Measurements from ENCODE around the gene ADK. TPM values are rescaled to one million over a fixed set of nuclear protein-coding genes. Genes with fewer than 3 reads are reported as not detected.

The ADK gene
- polyA plus RNA-seq, 1 donor (not counting 4 experiments of a cell fraction or from before 2014, with no cell fraction given) = 139 TPM

- Histone ChIP-seq H3K4me1 (ENCODE audit: control insufficient read depth, extremely low read depth, insufficient read depth, low read length) (peaks cover 10% of the 10 kb centered on the region), H3K9me1 (ENCODE audit: control insufficient read depth, extremely low read depth, insufficient read depth, low read length) (no peaks in the 10 kb centered on the region), H3K27me3 (ENCODE audit: control insufficient read depth, extremely low read depth, insufficient read depth, low read length) (no peaks in the 10 kb centered on the region), H3K9ac (ENCODE audit: control insufficient read depth, extremely low read depth, insufficient read depth, low read length) (no peak overlapping the region), H3K27ac (ENCODE audit: control insufficient read depth, insufficient read depth, low read length) (no peak overlapping the region), H2AFZ (ENCODE audit: control insufficient read depth, low read length) (no peak overlapping the region), H3K9me3 (ENCODE audit: control insufficient read depth, low read depth, low read length) (no peaks in the 10 kb centered on the region), H3K36me3 (ENCODE audit: control insufficient read depth in 2 of 2, extremely low read depth in 1 of 2, insufficient read depth in 2 of 2, low read length in 2 of 2) (peaks cover 2% of the 10 kb centered on the region in 2 experiments), H4K20me1 (ENCODE audit: control insufficient read depth, extremely low read depth, insufficient read depth, low read length) (no peaks in the 10 kb centered on the region), H3K4me2 (ENCODE audit: control insufficient read depth, extremely low read depth, insufficient read depth, low read depth, low read length) (no peak overlapping the region), H3K4me3 (ENCODE audit: control insufficient read depth in 2 of 3, extremely low read depth in 1 of 3, insufficient read depth in 2 of 3, low read depth in 1 of 3, low read length in 3 of 3) (no peak overlapping the region), H3K79me2 (ENCODE audit: control insufficient read depth, insufficient read depth, low read length) (peaks cover 29% of the 10 kb centered on the region)
- TF ChIP-seq CTCF (optimal IDR thresholded peaks at IDR 0.05 in 1 of 3, IDR thresholded peaks at IDR 0.05 in 1 of 3, conservative IDR thresholded peaks at IDR 0.05 in 1 of 3; ENCODE audit: extremely low read depth in 1 of 3, insufficient read depth in 2 of 3, low read length in 3 of 3) (no peak), EZH2 (IDR thresholded peaks at IDR 0.05; ENCODE audit: low read length) (no peak)
- dilution Hi-C loops (cut with MboI; ENCODE audit: extremely low pct_ligation_motif_present, low sequenced_read_pairs) = no loop called here
- DNase-seq (ENCODE audit: low read depth, low spot score) (no peak), FAIRE-seq (no peak)
These were observed 184.5 kb downstream of the ADK start for GRCh38 chr10:74335501-74335900.

GRCh38 chr10:74337330-74338016, 186.5 kb downstream of the ADK start:
- dilution Hi-C loops (cut with MboI; ENCODE audit: extremely low pct_ligation_motif_present, low sequenced_read_pairs) = no loop called here
- DNase-seq (ENCODE audit: low read depth, low spot score) = no peak
- H3K9me3 ChIP-seq (ENCODE audit: control insufficient read depth, low read depth, low read length) = no peaks in the 10 kb centered on the region

More at GRCh38 chr10:74337330-74338016, 186.5 kb downstream of the ADK start:
- no peak overlapping the region for H3K27ac ChIP-seq (ENCODE audit: control insufficient read depth, insufficient read depth, low read length)
- H3K79me2 ChIP-seq (ENCODE audit: control insufficient read depth, insufficient read depth, low read length) = peaks cover 32% of the 10 kb centered on the region
- H4K20me1 ChIP-seq (ENCODE audit: control insufficient read depth, extremely low read depth, insufficient read depth, low read length) = no peaks in the 10 kb centered on the region
- H3K4me3 ChIP-seq (ENCODE audit: control insufficient read depth in 2 of 3, extremely low read depth in 1 of 3, insufficient read depth in 2 of 3, low read depth in 1 of 3, low read length in 3 of 3) = no peak overlapping the region
- no peak for FAIRE-seq
- H3K9me1 ChIP-seq (ENCODE audit: control insufficient read depth, extremely low read depth, insufficient read depth, low read length) = no peaks in the 10 kb centered on the region
- no peak overlapping the region for H3K9ac ChIP-seq (ENCODE audit: control insufficient read depth, extremely low read depth, insufficient read depth, low read length)
- H3K27me3 ChIP-seq (ENCODE audit: control insufficient read depth, extremely low read depth, insufficient read depth, low read length) = no peaks in the 10 kb centered on the region
- no peak for TF ChIP-seq CTCF (optimal IDR thresholded peaks at IDR 0.05 in 1 of 3, IDR thresholded peaks at IDR 0.05 in 1 of 3, conservative IDR thresholded peaks at IDR 0.05 in 1 of 3; ENCODE audit: extremely low read depth in 1 of 3, insufficient read depth in 2 of 3, low read length in 3 of 3)
- no peak for TF ChIP-seq EZH2 (IDR thresholded peaks at IDR 0.05; ENCODE audit: low read length)
- no peak overlapping the region for H2AFZ ChIP-seq (ENCODE audit: control insufficient read depth, low read length)
- peaks cover 10% of the 10 kb centered on the region for H3K4me1 ChIP-seq (ENCODE audit: control insufficient read depth, extremely low read depth, insufficient read depth, low read length)
- H3K36me3 ChIP-seq (ENCODE audit: control insufficient read depth in 2 of 2, extremely low read depth in 1 of 2, insufficient read depth in 2 of 2, low read length in 2 of 2) = no peaks in the 10 kb centered on the region
- H3K4me2 ChIP-seq (ENCODE audit: control insufficient read depth, extremely low read depth, insufficient read depth, low read depth, low read length) = no peak overlapping the region
